NT2/D1 (cell line): ENCODE data around the gene LRMDA.

Source experiments
- YY1 ChIP-seq: IDR thresholded peaks from 2 replicates; pipeline ENCODE4 v1.6.1; 2011; ENCODE audit not compliant: insufficient read length, insufficient read depth
- ZNF274 ChIP-seq: IDR thresholded peaks from 2 replicates; pipeline ENCODE4 v1.6.1; 2011; ENCODE audit warnings: mild to moderate bottlenecking, low read depth, low read length

GRCh38 chr10:75899816-75900390 lies 468.5 kb downstream of the LRMDA start:
- TF ChIP-seq YY1 (no peak), ZNF274 (no peak)
